Mucosa of descending colon (tissue), 3 donors: ENCODE results near the gene CCAR1. TPM values are rescaled to one million over a fixed set of nuclear protein-coding genes. Genes with fewer than 3 reads are reported as not detected.
"Not testable (repeated sequence)": the region's sequence is repeated elsewhere in the genome, so short reads cannot be mapped to it uniquely, and the experiment has no call there.

Experiments used
- ATAC-seq: fragments of 200-7000 bp; cut with Tn5 transposase; one replicate; pipeline ENCODE4 v1.9.1; 2020; ENCODE audit warnings: mild to moderate bottlenecking, moderate library complexity
- DNase-seq, 3 donors: peaks; one replicate each; pipeline ENCODE4 v3.0.0-alpha.2; 2020
- H3K36me3 ChIP-seq: fragments of 200-600 bp; one replicate; pipeline ENCODE4 v1.8.0; 2021; ENCODE audit warnings: low read depth, mild to moderate bottlenecking
- H3K4me1 ChIP-seq: fragments of 200-600 bp; one replicate; pipeline ENCODE4 v1.8.0; 2021; ENCODE audit warnings: low read depth, mild to moderate bottlenecking
- H3K4me3 ChIP-seq: fragments of 200-600 bp; one replicate; pipeline ENCODE4 v1.8.0; 2021; ENCODE audit warnings: mild to moderate bottlenecking
- H3K9me3 ChIP-seq: fragments of 200-600 bp; one replicate; pipeline ENCODE4 v1.8.0; 2021; ENCODE audit warnings: mild to moderate bottlenecking
- CTCF ChIP-seq: fragments of 200-600 bp; IDR thresholded peaks from one replicate; pipeline ENCODE4 v1.8.0; 2022; ENCODE audit warnings: antibody characterized with exemption, mild to moderate bottlenecking
- intact Hi-C, 2 donors: fragments of 100-400 bp; cut with DNase I in 1 of 2; cut with micrococcal nuclease in 1 of 2; formaldehyde crosslinking; loops; one replicate each; pipeline versions ENCODE4 v1.11.0 to v1.11.1; 2022; cut with DNase I, micrococcal nuclease
- total RNA-seq, 3 donors: library from RNA; stranded (reverse); fragmentation: NEBNext Ultra II Directional in 2 of 3; extraction: Animal tissue kit (Norgen Biotek cat#: 25700) in 2 of 3; gene quantifications; one replicate each; pipeline versions ENCODE4 v1.2.1 to v1.2.4, GENCODE V29; 2021 to 2023
- donor health status: DM: no; HTN: no; CAD: no; lungs with moderate emphysema.
- donor health status: DM: no; HTN: no; CAD: no.
- donor health status: DM: no; HTN: yes; CAD: no.

The CCAR1 gene
- total RNA-seq, 3 donors from 2014 or later, result 45.6 to 58.2 (median 49.1) TPM

GRCh38 chr10:68796605-68797004 lies 75.6 kb downstream of the CCAR1 start:
- H3K9me3 ChIP-seq, result no peaks in the 10 kb centered on the region
- no peak for DNase-seq
- no peak for ATAC-seq
- H3K36me3 ChIP-seq, result no peaks in the 10 kb centered on the region
- TF ChIP-seq CTCF, result no peak
- no peaks in the 10 kb centered on the region for H3K4me1 ChIP-seq
- no peak overlapping the region for H3K4me3 ChIP-seq
- intact Hi-C loops, result loop anchor here (10.0 kb wide), 1 partner anchor 98 kb away; no protein-coding TSS in a partner anchor

GRCh38 chr10:68800211-68800610 lies 79.2 kb downstream of the CCAR1 start:
- ATAC-seq, result no peak
- H3K4me1 ChIP-seq, result no peaks in the 10 kb centered on the region
- TF ChIP-seq CTCF, result no peak

DNA sequence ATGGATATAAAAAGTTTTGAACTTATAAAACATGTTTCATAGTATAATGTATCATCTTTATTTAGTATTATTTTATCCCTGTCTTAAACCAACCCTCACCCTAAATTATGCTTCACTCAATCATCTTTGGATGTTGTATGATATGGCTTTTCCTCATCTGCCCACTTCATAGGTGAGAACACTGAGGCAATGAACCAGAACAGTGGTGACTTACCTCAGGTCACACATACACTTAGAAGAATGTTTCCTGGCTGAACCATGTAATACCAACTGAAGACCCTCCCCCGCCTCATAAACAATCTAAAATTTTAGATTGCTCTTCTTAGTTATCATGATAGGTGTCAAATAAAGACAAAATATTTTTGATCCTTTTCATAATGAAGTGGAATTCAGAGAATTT lies 83.7 kb downstream of the CCAR1 start:
- Histone ChIP-seq H3K4me3 (no peak overlapping the region), H3K36me3 (no peaks in the 10 kb centered on the region), H3K4me1 (no peaks in the 10 kb centered on the region), H3K9me3 (no peaks in the 10 kb centered on the region)
- DNase-seq (no peak), ATAC-seq (no peak)
- intact Hi-C loops, result no loop called here
- TF ChIP-seq CTCF, result no peak

More at GRCh38 chr10:68800211-68800610, 79.2 kb downstream of the CCAR1 start:
- DNase-seq, result no peak
- H3K4me3 ChIP-seq, result no peak overlapping the region
- H3K36me3 ChIP-seq, result no peaks in the 10 kb centered on the region
- intact Hi-C loops, result no loop called here
- H3K9me3 ChIP-seq, result no peaks in the 10 kb centered on the region

- DNase-seq, H3K4me3 ChIP-seq, intact Hi-C loops: not testable (repeated sequence)
Measured at GRCh38 chr10:68810830-68811229, 89.8 kb downstream of the CCAR1 start.

DNA sequence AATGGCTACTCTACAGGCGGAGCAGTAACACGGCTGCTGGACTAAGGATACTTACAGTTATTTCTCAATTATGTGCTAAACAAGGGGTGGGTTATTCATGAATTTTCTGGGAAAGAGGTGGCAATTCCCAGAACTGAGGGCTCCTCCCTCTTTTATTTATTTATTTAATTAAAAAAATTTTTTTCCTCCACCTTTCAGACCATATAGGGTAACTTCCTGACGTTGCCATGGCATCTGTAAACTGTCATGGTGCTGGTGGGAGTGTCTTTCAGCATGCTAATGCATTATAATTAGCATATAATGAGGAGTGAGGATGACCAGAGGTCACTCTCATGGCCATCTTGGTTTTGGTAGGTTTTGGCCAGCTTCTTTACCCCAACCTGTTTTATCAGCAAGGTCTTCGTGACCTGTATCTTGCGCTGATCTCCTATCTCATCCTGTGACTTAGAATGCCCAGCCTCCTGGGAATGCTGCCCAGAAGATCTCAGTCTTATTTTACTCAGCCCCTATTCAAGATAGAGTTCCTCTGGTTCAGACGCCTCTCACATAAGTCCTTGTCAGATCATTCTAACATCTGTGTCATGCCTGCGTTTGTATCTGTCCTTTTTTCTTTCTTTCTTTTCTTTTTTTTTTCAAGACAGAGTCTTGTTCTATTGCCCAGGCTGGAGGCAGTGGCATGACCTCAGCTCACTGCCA lies 90.4 kb downstream of the CCAR1 start:
- Histone ChIP-seq H3K36me3 (no peaks in the 10 kb centered on the region), H3K4me3 (no peak overlapping the region), H3K9me3 (no peaks in the 10 kb centered on the region), H3K4me1 (no peaks in the 10 kb centered on the region)
- intact Hi-C loops, result no loop called here
- ATAC-seq (no peak), DNase-seq (no peak)
- TF ChIP-seq CTCF, result no peak

More at GRCh38 chr10:68810830-68811229, 89.8 kb downstream of the CCAR1 start:
- not testable (repeated sequence) for H3K36me3 ChIP-seq, H3K9me3 ChIP-seq, H3K4me1 ChIP-seq, ATAC-seq

GRCh38 chr10:68812420-68812819 lies 91.4 kb downstream of the CCAR1 start:
- H3K4me3 ChIP-seq, result no peak overlapping the region
- no peaks in the 10 kb centered on the region for H3K9me3 ChIP-seq
- DNase-seq, result no peak
- no peak for ATAC-seq
- intact Hi-C loops, result no loop called here
- no peaks in the 10 kb centered on the region for H3K4me1 ChIP-seq
- no peak for TF ChIP-seq CTCF
- no peaks in the 10 kb centered on the region for H3K36me3 ChIP-seq
